ENCODE measurements around the gene LRRC15.

Gene LRRC15

DNA sequence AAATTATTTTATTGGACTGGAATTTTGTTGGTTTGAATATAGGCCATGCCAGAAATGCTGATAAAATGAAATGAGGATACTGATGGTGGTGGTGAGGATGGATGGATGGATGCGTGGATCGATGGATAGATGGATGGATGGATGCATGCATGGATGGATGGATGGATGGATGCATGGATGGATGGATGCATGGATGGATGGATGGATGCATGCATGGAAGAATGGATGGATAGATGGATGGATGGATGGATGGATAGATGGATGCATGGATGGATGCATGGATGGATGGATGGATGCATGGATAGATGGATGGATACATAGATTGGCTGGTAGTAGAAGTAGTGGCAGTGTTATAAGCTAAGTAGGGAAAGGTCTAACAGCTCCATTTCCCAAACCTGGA, 58.5 kb downstream of the LRRC15 start:
- Histone ChIP-seq H3K9me3 (ENCODE audit: control insufficient read depth, insufficient read depth, low read length) (no peaks in the 10 kb centered on the region), H3K4me1 (ENCODE audit: control insufficient read depth, insufficient read depth, low read length) (peaks cover 11% of the 10 kb centered on the region), H3K27me3 (ENCODE audit: control insufficient read depth, insufficient read depth, low read length) (0 out of 2 replicates have a peak, but pooled peaks cover 2% of the 10 kb centered on the region), H3K36me3 (ENCODE audit: control insufficient read depth, insufficient read depth, low read length) (no peaks in the 10 kb centered on the region), H3K4me3 (ENCODE audit: low read length) (no peak overlapping the region), H3K27ac (ENCODE audit: low read length) (no peak overlapping the region)
- WGBS (ENCODE audit: insufficient coverage, insufficient read length) = 100% methylated on average over 2 of the region's 2 CpGs
- no peak for DNase-seq (ENCODE audit: low read depth, low spot score)

DNA sequence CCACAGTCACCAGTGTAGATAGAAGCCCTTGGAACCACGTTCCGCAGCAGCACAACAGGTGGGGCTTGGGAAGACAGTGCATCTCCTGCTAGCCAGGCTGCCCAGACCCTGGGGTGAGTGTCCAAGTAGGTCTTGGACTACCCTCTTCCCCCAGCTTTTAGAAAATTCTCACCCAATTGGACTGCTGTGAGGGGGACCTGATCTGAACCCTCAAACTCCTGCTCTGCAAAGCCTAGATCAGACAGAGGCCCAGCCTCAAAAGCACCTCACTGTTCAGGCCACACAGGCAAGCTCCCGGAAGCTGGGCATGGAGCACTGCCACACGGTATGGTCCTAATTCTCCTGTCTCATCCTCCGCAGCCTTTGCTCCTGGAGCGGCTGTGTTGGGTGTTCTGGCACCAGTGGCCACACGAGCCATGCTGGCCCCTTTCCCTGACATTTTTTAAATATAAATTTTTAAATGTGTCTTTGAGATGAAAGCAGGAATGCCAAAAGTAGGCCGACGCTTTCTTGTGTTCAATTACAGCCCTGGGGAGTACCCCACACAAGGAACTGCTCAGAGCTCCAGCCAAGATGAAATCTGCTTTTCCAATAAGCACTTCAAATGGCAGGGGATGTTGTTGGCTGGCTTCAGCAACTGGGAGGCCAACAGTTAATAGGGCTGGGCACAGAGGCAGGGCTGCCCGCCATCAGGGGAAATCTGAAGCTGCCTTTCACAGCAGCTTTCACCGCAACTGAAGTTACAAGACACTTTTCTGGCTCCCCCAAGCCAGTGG, 59.3 kb downstream of the LRRC15 start:
- Histone ChIP-seq H3K27ac (ENCODE audit: low read length) (no peak overlapping the region), H3K27me3 (ENCODE audit: control insufficient read depth, insufficient read depth, low read length) (0 out of 2 replicates have a peak, but pooled peaks cover 2% of the 10 kb centered on the region), H3K9me3 (ENCODE audit: control insufficient read depth, insufficient read depth, low read length) (no peaks in the 10 kb centered on the region), H3K4me3 (ENCODE audit: low read length) (no peak overlapping the region), H3K36me3 (ENCODE audit: control insufficient read depth, insufficient read depth, low read length) (no peaks in the 10 kb centered on the region), H3K4me1 (ENCODE audit: control insufficient read depth, insufficient read depth, low read length) (peaks cover 11% of the 10 kb centered on the region)
- WGBS (ENCODE audit: insufficient coverage, insufficient read length) = no CpG with 5 or more reads among the region's 11 CpGs
- no peak for DNase-seq (ENCODE audit: low read depth, low spot score)

DNA sequence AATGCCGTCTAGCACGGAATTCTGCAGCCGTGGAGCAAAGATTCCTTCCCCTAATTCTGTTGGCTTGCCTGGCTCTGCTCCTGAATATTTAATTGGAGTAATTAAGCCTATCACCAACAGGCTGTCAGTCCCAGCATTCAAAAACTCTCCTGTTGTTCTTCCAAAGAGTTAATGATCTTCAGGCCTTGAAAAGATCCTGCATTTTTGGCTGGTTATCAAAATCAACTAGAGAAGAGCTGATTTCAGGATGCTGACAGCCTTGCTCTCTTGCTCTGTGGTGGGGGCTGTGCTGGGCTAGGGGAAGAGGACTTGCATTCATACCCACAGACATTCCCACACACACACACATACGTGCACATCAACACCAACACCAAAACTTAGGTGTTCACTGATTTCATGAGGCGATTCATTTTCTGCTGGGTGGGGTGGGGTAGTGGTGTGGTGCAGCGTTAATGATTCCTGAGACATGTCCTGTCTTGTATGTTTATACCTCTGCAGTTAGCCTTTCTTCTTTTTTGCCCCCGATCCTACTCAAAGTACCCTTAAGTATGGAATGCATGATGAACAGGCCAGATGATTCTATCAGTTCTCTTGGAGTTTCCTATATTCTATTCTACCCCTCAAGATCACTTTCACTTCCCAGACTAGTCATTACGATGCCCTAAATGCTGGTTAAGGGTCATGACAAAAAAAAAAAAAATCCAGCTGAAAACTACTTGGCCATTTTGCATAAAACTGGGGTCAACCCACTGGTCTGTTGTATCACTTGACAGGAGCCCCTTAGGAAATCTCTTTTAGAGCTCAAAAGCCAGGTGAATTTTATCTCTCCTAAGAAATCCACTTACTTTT, 60.7 kb downstream of the LRRC15 start:
- Histone ChIP-seq H3K4me1 (ENCODE audit: control insufficient read depth, insufficient read depth, low read length) (peaks cover 7% of the 10 kb centered on the region), H3K4me3 (ENCODE audit: low read length) (no peak overlapping the region), H3K9me3 (ENCODE audit: control insufficient read depth, insufficient read depth, low read length) (no peaks in the 10 kb centered on the region), H3K36me3 (ENCODE audit: control insufficient read depth, insufficient read depth, low read length) (no peaks in the 10 kb centered on the region), H3K27ac (ENCODE audit: low read length) (no peak overlapping the region), H3K27me3 (ENCODE audit: control insufficient read depth, insufficient read depth, low read length) (0 out of 2 replicates have a peak, but pooled peaks cover 2% of the 10 kb centered on the region)
- no peak for DNase-seq (ENCODE audit: low read depth, low spot score)
- no CpG with 5 or more reads among the region's 8 CpGs for WGBS (ENCODE audit: insufficient coverage, insufficient read length)

DNA sequence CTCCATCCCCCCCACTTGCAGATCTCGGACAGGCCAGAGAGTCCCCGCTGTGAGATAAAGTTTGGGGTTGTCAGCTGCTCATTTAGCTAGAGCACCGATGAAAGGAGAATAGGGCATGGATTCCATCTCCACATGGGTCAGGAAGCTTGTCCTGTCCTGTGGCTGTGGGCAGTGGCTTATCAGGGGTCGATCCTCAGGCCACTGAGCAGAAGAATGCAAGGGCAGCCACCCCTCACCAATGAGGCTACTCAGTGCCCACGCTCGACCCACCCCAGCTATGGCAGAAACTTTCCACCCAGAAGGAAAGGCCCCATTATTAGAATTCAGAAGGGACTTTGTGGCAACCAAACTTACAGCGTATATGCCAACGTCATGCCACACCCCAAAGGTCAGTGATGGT, 61.7 kb downstream of the LRRC15 start:
- peaks cover 6% of the 10 kb centered on the region for H3K4me1 ChIP-seq (ENCODE audit: control insufficient read depth, insufficient read depth, low read length)

DNA sequence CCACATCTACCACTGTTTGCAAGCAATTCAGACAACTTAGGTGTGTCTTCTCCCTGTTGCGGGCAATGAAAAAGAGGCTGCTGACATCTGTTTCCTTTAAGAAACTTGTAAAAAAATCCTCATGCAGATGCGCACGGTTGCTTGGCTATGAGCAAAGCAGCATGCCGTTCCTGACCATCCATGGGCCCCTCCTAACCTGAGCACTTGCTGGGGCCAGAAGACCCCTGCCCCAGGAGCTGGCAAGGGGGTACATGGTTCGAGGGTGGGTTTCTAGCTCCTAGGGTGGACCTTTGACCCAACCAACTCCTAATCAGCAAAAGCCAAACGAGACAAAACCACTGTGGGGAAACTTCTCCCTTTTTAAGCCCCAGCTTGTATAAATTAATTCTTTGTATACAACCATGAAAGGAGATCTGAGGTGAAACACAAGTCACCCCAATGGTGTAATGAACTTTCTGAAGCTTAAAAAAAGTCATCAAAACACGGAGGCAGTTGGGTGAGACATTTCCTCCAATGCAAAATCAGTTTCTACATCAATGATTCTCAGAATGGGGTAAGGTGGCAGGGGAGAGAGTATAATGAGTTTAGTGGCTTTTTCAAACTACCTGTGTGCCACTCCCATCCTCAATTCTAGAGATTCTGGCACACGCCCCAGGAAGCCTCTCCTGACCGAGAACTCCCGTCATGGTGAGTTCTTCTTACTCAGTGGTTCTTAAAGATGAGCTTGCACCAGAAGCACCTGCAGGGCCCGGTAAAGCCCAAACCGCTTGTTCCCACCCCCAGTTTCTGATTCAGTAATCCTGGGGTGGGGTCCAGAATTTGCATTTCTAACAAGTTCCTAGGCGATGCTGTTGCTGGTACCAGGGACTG, 62.5 kb downstream of the LRRC15 start:
- Histone ChIP-seq H3K27ac (ENCODE audit: low read length) (no peak overlapping the region), H3K4me1 (ENCODE audit: control insufficient read depth, insufficient read depth, low read length) (peaks cover 4% of the 10 kb centered on the region; the same call in 1 of the 2 replicates), H3K27me3 (ENCODE audit: control insufficient read depth, insufficient read depth, low read length) (no peaks in the 10 kb centered on the region), H3K9me3 (ENCODE audit: control insufficient read depth, insufficient read depth, low read length) (no peaks in the 10 kb centered on the region), H3K4me3 (ENCODE audit: low read length) (no peak overlapping the region), H3K36me3 (ENCODE audit: control insufficient read depth, insufficient read depth, low read length) (no peaks in the 10 kb centered on the region)
- no CpG with 5 or more reads among the region's 13 CpGs for WGBS (ENCODE audit: insufficient coverage, insufficient read length)
- DNase-seq (ENCODE audit: low read depth, low spot score) = no peak

More for the DNA sequence above, 61.7 kb downstream of the LRRC15 start:
- no peak overlapping the region for H3K27ac ChIP-seq (ENCODE audit: low read length)
- WGBS (ENCODE audit: insufficient coverage, insufficient read length) = no CpG with 5 or more reads among the region's 8 CpGs
- DNase-seq (ENCODE audit: low read depth, low spot score) = no peak
- H3K4me3 ChIP-seq (ENCODE audit: low read length) = no peak overlapping the region
- H3K27me3 ChIP-seq (ENCODE audit: control insufficient read depth, insufficient read depth, low read length) = no peaks in the 10 kb centered on the region
- no peaks in the 10 kb centered on the region for H3K36me3 ChIP-seq (ENCODE audit: control insufficient read depth, insufficient read depth, low read length)
- no peaks in the 10 kb centered on the region for H3K9me3 ChIP-seq (ENCODE audit: control insufficient read depth, insufficient read depth, low read length)

DNA sequence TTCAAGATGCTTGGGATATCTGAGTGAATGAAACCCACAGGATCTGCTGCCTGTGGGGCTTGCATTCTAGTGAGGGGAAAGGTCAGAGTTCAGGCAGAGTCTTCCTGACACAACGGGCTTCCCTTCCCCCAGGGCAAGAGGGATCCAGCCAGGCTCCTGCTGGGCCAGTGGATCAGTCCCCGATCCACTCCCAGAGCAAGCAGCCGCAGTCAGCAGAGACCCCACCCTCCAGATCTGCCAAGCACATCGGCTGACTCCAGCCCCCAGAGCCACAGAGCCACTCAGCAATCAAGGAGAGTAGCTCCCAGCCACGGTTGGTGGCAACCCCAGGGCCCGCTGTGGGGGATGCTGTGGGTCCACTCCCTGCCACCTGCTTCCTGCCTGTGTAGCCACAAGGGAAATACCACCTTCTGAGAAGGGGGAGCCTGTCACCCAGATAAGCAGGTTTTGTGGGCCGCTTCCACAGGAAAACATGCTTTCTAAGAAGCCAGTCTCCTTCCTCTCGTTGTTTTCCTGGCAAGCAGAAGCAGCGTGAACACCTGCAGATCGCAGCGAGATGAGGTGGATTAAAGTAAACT, 63.3 kb downstream of the LRRC15 start:
- Histone ChIP-seq H3K27ac (ENCODE audit: low read length) (no peak overlapping the region), H3K36me3 (ENCODE audit: control insufficient read depth, insufficient read depth, low read length) (no peaks in the 10 kb centered on the region), H3K4me1 (ENCODE audit: control insufficient read depth, insufficient read depth, low read length) (peaks cover 4% of the 10 kb centered on the region; the same call in 1 of the 2 replicates), H3K4me3 (ENCODE audit: low read length) (no peak overlapping the region), H3K9me3 (ENCODE audit: control insufficient read depth, insufficient read depth, low read length) (no peaks in the 10 kb centered on the region), H3K27me3 (ENCODE audit: control insufficient read depth, insufficient read depth, low read length) (no peaks in the 10 kb centered on the region)
- no peak for DNase-seq (ENCODE audit: low read depth, low spot score)
- no CpG with 5 or more reads among the region's 11 CpGs for WGBS (ENCODE audit: insufficient coverage, insufficient read length)

DNA sequence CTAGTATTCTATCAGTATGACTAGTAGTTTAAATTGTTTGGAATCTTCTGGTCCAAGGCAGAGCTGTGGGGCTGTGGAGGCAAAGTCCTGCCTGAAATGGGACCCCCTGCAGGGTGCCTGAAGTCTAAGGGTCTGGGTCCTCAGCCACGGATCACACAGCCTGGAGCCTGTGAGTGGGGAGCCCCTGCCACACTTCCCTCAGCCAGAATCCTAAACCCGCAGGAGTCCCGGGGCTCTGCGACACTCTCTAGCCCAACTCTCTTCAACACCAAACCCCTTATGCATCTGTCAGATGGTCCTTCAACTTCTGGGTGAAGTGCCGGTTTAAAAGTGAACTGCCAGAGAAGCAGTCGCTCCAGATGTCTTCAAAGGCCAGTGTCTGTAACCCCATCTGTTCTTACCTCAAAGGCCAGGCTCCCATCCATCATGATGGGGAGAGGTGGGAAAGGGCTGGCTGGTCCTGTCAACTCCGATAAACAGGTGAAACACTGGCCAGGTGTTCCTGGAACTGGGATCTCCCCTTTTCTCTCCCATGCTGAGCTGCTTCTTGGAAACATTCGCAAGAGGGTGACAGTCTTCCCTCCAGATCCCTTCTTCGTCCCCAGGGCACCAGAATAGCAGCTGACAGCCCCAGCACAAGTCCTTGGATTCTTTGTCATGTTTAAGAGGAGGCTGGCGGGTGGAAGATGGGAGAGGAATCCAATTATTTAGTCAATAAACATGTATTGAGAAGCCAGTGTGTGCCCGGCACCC, 64.0 kb downstream of the LRRC15 start:
- H3K27me3 ChIP-seq (ENCODE audit: control insufficient read depth, insufficient read depth, low read length) = no peaks in the 10 kb centered on the region
- H3K27ac ChIP-seq (ENCODE audit: low read length) = no peak overlapping the region
- no peaks in the 10 kb centered on the region for H3K36me3 ChIP-seq (ENCODE audit: control insufficient read depth, insufficient read depth, low read length)
- no peak overlapping the region for H3K4me3 ChIP-seq (ENCODE audit: low read length)
- no peak for DNase-seq (ENCODE audit: low read depth, low spot score)
- WGBS (ENCODE audit: insufficient coverage, insufficient read length) = no CpG with 5 or more reads among the region's 11 CpGs
- H3K4me1 ChIP-seq (ENCODE audit: control insufficient read depth, insufficient read depth, low read length) = peaks cover 4% of the 10 kb centered on the region; the same call in 1 of the 2 replicates
- H3K9me3 ChIP-seq (ENCODE audit: control insufficient read depth, insufficient read depth, low read length) = no peaks in the 10 kb centered on the region

Measured in iPS DF 6.9 (cell line).